HG03159 (cell line): ENCODE measurements around the gene PNRC1.
"Not testable (repeated sequence)": the region's sequence is repeated elsewhere in the genome, so short reads cannot be mapped to it uniquely, and the experiment has no call there.

Experiments
- ATAC-seq: cut with Tn5 transposase; IDR thresholded peaks from one replicate; pipeline ENCODE4 v1.9.1; 2021; ENCODE audit warnings: mild to moderate bottlenecking, moderate library complexity; ENCODE audit not compliant: unreplicated experiment

PNRC1 gene

GRCh38 chr6:89098461-89098860 lies 17.9 kb downstream of the PNRC1 start:
- ATAC-seq: no peak

GRCh38 chr6:89100114-89100513 lies 19.6 kb downstream of the PNRC1 start:
- no peak for ATAC-seq

- no peak for ATAC-seq
These were observed 29.7 kb downstream of the PNRC1 start for GRCh38 chr6:89110284-89110683.

DNA sequence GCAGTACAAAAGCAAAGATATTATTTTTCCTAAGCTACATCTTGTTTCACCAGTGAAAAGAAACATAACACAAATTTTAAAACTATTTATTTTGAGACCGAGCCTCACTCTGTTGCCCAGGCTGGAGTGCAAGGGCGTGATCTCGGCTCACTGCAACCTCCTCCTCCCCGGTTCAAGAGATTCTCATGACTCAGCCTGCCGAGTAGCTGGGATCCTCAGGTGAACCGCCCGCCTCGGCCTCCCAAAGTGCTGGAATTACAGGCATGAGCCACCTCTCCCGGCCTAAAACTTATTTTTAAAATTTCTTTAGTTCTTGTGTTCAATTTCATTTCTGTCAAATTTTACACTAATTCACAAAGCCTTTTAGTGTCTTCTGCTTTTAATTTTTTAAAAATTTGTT lies 31.4 kb downstream of the PNRC1 start:
- no peak for ATAC-seq

GRCh38 chr6:89116702-89117101 lies 36.2 kb downstream of the PNRC1 start:
- no peak for ATAC-seq

- peak; percentile 87 for ATAC-seq
These were observed 36.9 kb downstream of the PNRC1 start, which contains the start of gene SRSF12 for GRCh38 chr6:89117211-89118108. SRSF12 (minus strand) TSS chr6:89118071; CDS start chr6:89117887, 184 bp downstream.

GRCh38 chr6:89118931-89119330 lies 38.4 kb downstream of the PNRC1 start:
- ATAC-seq: no peak

DNA sequence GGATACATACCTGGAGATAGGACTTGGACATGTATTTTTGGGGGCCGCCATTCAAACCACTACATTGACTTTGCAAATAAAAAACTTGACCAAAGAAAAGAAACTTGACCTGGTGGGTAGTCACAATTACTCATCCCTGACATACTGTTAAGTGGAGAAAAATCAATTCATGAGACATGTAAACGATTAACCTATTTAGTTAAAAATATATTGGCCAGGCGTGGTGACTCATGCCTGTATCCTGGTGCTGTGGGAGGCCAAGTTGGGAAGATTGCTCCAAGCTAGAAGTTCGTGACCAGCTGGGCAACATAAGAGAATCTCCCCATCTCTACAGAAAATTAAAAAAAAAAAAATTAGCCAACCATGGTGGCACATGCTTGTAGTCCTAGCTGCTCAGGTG lies 39.8 kb downstream of the PNRC1 start:
- ATAC-seq: no peak

- no peak for ATAC-seq
These were observed 41.4 kb downstream of the PNRC1 start for GRCh38 chr6:89121934-89122333.

- ATAC-seq: no peak
These were observed 42.1 kb downstream of the PNRC1 start for GRCh38 chr6:89122625-89123024.

GRCh38 chr6:89128256-89128671 lies 47.7 kb downstream of the PNRC1 start:
- ATAC-seq: not testable (repeated sequence)

DNA sequence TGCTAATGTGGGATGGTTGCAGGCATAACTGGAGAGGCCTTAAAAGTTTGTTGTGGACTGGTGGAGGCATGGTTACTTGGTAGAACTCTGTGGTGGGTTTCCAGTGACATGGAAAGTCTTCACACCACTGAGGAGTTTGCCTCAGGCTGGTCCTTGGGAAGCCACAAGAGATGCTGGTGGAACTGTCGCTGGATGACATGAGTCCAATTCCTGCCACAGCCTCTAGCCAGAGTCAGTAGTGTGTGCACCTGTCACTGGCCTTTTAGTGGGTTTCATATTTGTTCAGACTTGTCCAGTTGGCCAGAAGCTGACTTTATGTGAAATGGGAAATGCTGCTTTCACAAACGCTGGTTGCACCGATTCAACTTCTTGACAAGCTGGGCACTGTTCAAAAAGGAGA lies 51.0 kb downstream of the PNRC1 start:
- no peak for ATAC-seq

DNA sequence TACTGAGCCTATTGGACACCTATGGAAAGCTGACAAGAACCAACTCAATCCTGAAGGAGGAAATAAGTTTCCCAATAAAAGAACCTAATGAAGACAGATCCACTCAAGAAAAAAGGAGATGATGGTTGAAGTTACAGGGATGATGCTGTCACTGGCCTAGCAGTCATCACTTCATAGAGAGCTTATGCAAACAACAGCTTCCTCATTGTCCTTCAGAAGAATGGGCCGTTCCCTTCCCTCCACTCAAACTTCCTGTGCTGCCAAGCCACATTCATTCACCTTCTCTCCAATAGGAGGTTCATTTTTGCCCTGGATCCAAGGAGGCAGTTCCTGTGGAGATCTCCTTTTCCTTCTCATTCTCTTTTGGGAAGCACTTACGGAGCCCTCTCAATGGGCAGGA lies 51.5 kb downstream of the PNRC1 start:
- ATAC-seq: no peak

- ATAC-seq: no peak
These were observed 53.4 kb downstream of the PNRC1 start for GRCh38 chr6:89133981-89134380.

- ATAC-seq: no peak
These were observed 54.2 kb downstream of the PNRC1 start for GRCh38 chr6:89134723-89135122.
